OCI-LY1 (cell line): ENCODE data around the gene GGT1.
"Not testable (repeated sequence)": the region's sequence is repeated elsewhere in the genome, so short reads cannot be mapped to it uniquely, and the experiment has no call there.

Experiments
- EZH2 ChIP-seq: fragments of 200-600 bp; sonication (generic), shearing (Covaris generic); IDR thresholded peaks from 2 replicates; pipeline ENCODE4 v1.8.0; 2017; ENCODE audit warnings: borderline replicate concordance, mixed run types, mild to moderate bottlenecking, antibody characterized with exemption, low read length, moderate library complexity, mixed read lengths
- TF ChIP-seq, protein P1 (sequence below): fragments of 200-600 bp; sonication (generic), shearing (Covaris generic); IDR thresholded peaks from 2 replicates; pipeline ENCODE4 v1.5.1; 2017; ENCODE audit warnings: mild to moderate bottlenecking, antibody characterized with exemption, low read length, moderate library complexity, mixed read lengths

DNA sequence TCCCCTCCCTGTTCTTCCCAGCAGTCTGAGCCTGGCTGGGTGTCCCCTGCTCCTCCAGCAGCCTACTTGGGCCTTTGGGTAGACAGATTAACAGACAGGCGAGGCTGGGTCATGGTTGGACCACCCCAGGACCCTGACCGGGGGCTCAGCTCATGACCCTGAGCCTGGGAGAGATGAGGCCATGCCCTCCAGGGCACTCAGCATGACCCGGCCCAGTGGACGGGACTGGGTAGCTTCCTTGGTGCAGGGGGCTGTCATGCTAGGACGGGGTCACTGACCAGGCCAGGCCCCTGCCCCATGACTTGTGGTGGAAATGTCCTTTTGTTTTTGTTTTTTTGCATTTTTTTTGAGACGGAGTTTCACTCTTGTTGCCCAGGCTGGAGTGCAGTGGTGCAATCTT is 5.3 kb downstream of the GGT1 start:
- TF ChIP-seq, protein P1, sequence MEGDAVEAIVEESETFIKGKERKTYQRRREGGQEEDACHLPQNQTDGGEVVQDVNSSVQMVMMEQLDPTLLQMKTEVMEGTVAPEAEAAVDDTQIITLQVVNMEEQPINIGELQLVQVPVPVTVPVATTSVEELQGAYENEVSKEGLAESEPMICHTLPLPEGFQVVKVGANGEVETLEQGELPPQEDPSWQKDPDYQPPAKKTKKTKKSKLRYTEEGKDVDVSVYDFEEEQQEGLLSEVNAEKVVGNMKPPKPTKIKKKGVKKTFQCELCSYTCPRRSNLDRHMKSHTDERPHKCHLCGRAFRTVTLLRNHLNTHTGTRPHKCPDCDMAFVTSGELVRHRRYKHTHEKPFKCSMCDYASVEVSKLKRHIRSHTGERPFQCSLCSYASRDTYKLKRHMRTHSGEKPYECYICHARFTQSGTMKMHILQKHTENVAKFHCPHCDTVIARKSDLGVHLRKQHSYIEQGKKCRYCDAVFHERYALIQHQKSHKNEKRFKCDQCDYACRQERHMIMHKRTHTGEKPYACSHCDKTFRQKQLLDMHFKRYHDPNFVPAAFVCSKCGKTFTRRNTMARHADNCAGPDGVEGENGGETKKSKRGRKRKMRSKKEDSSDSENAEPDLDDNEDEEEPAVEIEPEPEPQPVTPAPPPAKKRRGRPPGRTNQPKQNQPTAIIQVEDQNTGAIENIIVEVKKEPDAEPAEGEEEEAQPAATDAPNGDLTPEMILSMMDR = not testable (repeated sequence)
- not testable (repeated sequence) for TF ChIP-seq EZH2
